Measurements from ENCODE around the gene ZNF219.

ZNF219 gene

GRCh38 chr14:21068521-21069387 is 29.7 kb downstream of the ZNF219 start:
- DNase-seq (ENCODE audit: low spot score) = peak; percentile 74

GRCh38 chr14:21066882-21067502 is 31.5 kb downstream of the ZNF219 start:
- DNase-seq (ENCODE audit: low spot score) = peak; percentile 58

- no peak for DNase-seq (ENCODE audit: low spot score)
Observed at GRCh38 chr14:21063479-21063878, 35.0 kb downstream of the ZNF219 start.

GRCh38 chr14:21061347-21061668 is 37.1 kb downstream of the ZNF219 start:
- DNase-seq (ENCODE audit: low spot score) = no peak

GRCh38 chr14:21060614-21061346 is 37.7 kb downstream of the ZNF219 start:
- DNase-seq (ENCODE audit: low spot score) = no peak

GRCh38 chr14:21059842-21060613 is 38.4 kb downstream of the ZNF219 start:
- DNase-seq (ENCODE audit: low spot score) = no peak

GRCh38 chr14:21058903-21059302 is 39.6 kb downstream of the ZNF219 start:
- DNase-seq (ENCODE audit: low spot score) = no peak

GRCh38 chr14:21057803-21058675 is 40.4 kb downstream of the ZNF219 start, which contains the start of gene RNASE8:
Gene RNASE8, plus strand, starts transcription at chr14:21057822. Its CDS starts 71 bp downstream, at chr14:21057893.
- peak; percentile 16 for DNase-seq (ENCODE audit: low spot score)

- no peak for DNase-seq (ENCODE audit: low spot score)
Observed at GRCh38 chr14:21056520-21057163, 41.8 kb downstream of the ZNF219 start.

GRCh38 chr14:21055432-21056117 is 42.9 kb downstream of the ZNF219 start:
- no peak for DNase-seq (ENCODE audit: low spot score)

GRCh38 chr14:21054768-21055145 is 43.7 kb downstream of the ZNF219 start:
- no peak for DNase-seq (ENCODE audit: low spot score)

- no peak for DNase-seq (ENCODE audit: low spot score)
Observed at GRCh38 chr14:21054123-21054767, 44.2 kb downstream of the ZNF219 start.

- DNase-seq (ENCODE audit: low spot score) = no peak
Observed at GRCh38 chr14:21053184-21054122, 45.0 kb downstream of the ZNF219 start.

GRCh38 chr14:21050597-21050996 is 47.9 kb downstream of the ZNF219 start:
- no peak for DNase-seq (ENCODE audit: low spot score)

- DNase-seq (ENCODE audit: low spot score) = no peak
Observed at GRCh38 chr14:21049271-21049673, 49.2 kb downstream of the ZNF219 start.

GRCh38 chr14:21048638-21049037 is 49.8 kb downstream of the ZNF219 start:
- DNase-seq (ENCODE audit: low spot score) = no peak

GRCh38 chr14:21047378-21047781 is 51.1 kb downstream of the ZNF219 start:
- DNase-seq (ENCODE audit: low spot score) = no peak

GRCh38 chr14:21043974-21044618 is 54.4 kb downstream of the ZNF219 start:
- DNase-seq (ENCODE audit: low spot score) = no peak

Measured in NAMALWA (cell line).